Stimulated activated CD4-positive, alpha-beta T cell treated with anti-CD3 and anti-CD28 coated beads, Interleukin-4, amount 100 ng/mL, for 1 hour (primary cell): ENCODE data around the gene KLK10.

Experiments
- DNase-seq: peaks from one replicate; pipeline ENCODE4 v3.0.0-alpha.2; 2020

KLK10 gene

DNA sequence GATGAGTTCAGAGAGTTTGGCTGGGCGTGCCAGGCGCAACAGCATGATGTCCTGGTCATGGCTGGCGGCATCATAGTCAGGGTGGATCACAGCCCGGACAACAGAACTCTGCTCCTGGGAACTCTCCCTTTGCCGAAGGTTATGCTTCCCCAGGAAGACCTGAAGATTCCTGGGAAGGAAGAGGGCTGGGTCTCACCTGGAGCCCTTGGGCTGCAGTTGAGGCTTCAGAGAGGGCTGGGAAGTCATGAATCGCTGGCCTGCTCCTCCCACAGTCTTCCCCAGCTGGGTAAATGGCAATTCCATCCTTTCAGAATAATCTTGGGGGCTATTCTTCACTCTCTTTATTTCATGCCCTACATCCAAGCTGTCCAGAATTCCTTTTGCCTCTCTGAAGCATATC, 56.1 kb downstream of the KLK10 start:
- DNase-seq = no peak
